ENCODE data around the gene PRKCQ. TPM values are rescaled to one million over a fixed set of nuclear protein-coding genes. Genes with fewer than 3 reads are reported as not detected.

PRKCQ gene
- total RNA-seq, 4 donors from 2014 or later: 1.8 to 11.6 (median 3.7) TPM

GRCh38 chr10:6535156-6535764 is 44.8 kb downstream of the PRKCQ start:
- Histone ChIP-seq H3K4me3 (no peak overlapping the region), H3K27me3 (no peaks in the 10 kb centered on the region), H3K9me3 (no peaks in the 10 kb centered on the region), H3K4me1 (no peaks in the 10 kb centered on the region), H3K27ac (no peak overlapping the region), H3K36me3 (no peaks in the 10 kb centered on the region)
- DNase-seq: no peak
- no peak for TF ChIP-seq POLR2A (IDR thresholded peaks at IDR 0.05)
- no peak for TF ChIP-seq CTCF (IDR thresholded peaks at IDR 0.05)

GRCh38 chr10:6532321-6532720 is 47.8 kb downstream of the PRKCQ start:
- no peaks in the 10 kb centered on the region for H3K36me3 ChIP-seq
- H3K9me3 ChIP-seq: no peaks in the 10 kb centered on the region
- no peak overlapping the region for H3K4me3 ChIP-seq
- TF ChIP-seq CTCF (IDR thresholded peaks at IDR 0.05): no peak
- no peak for TF ChIP-seq POLR2A (IDR thresholded peaks at IDR 0.05)
- no peak overlapping the region for H3K27ac ChIP-seq
- no peak for DNase-seq
- no peaks in the 10 kb centered on the region for H3K27me3 ChIP-seq
- peaks cover 0 to 3% (median 0%) of the 10 kb centered on the region in 4 donors for H3K4me1 ChIP-seq

GRCh38 chr10:6530966-6531365 is 49.1 kb downstream of the PRKCQ start:
- no peaks in the 10 kb centered on the region for H3K9me3 ChIP-seq
- TF ChIP-seq POLR2A (IDR thresholded peaks at IDR 0.05): no peak
- no peak for TF ChIP-seq CTCF (IDR thresholded peaks at IDR 0.05)
- peak overlapping the region; percentile 10 to 67 (median 50) for H3K27ac ChIP-seq

GRCh38 chr10:6530211-6530840 is 49.8 kb downstream of the PRKCQ start:
- H3K36me3 ChIP-seq: no peaks in the 10 kb centered on the region
- H3K27ac ChIP-seq: peak overlapping the region; percentile 41 to 67 (median 58)

More at GRCh38 chr10:6530966-6531365, 49.1 kb downstream of the PRKCQ start:
- H3K27me3 ChIP-seq: no peaks in the 10 kb centered on the region
- DNase-seq: no peak
- no peak overlapping the region for H3K4me3 ChIP-seq
- peaks cover 0 to 3% (median 0%) of the 10 kb centered on the region in 4 donors for H3K4me1 ChIP-seq
- H3K36me3 ChIP-seq: no peaks in the 10 kb centered on the region

More at GRCh38 chr10:6530211-6530840, 49.8 kb downstream of the PRKCQ start:
- Histone ChIP-seq H3K4me1 (peaks cover 0 to 3% (median 0%) of the 10 kb centered on the region in 4 donors), H3K27me3 (no peaks in the 10 kb centered on the region), H3K4me3 (peak overlapping the region in 1 of 4 donors; percentile 26), H3K9me3 (no peaks in the 10 kb centered on the region)
- peak in 2 of 3 donors; percentile 74 to 90 for DNase-seq
- no peak for TF ChIP-seq POLR2A (IDR thresholded peaks at IDR 0.05)
- TF ChIP-seq CTCF (IDR thresholded peaks at IDR 0.05): no peak

All from Peyer's patch (tissue), 4 donors.